Mucosa of descending colon (tissue), 3 donors: ENCODE results near the gene IKZF4. TPM values are rescaled to one million over a fixed set of nuclear protein-coding genes. Genes with fewer than 3 reads are reported as not detected.
"Not testable (repeated sequence)": the region's sequence is repeated elsewhere in the genome, so short reads cannot be mapped to it uniquely, and the experiment has no call there.

Experiments
- ATAC-seq: fragments of 200-7000 bp; cut with Tn5 transposase; one replicate; pipeline ENCODE4 v1.9.1; 2020; ENCODE audit warnings: mild to moderate bottlenecking, moderate library complexity
- DNase-seq, 3 donors: peaks; one replicate each; pipeline ENCODE4 v3.0.0-alpha.2; 2020
- H3K36me3 ChIP-seq: fragments of 200-600 bp; one replicate; pipeline ENCODE4 v1.8.0; 2021; ENCODE audit warnings: low read depth, mild to moderate bottlenecking
- H3K4me1 ChIP-seq: fragments of 200-600 bp; one replicate; pipeline ENCODE4 v1.8.0; 2021; ENCODE audit warnings: low read depth, mild to moderate bottlenecking
- H3K4me3 ChIP-seq: fragments of 200-600 bp; one replicate; pipeline ENCODE4 v1.8.0; 2021; ENCODE audit warnings: mild to moderate bottlenecking
- H3K9me3 ChIP-seq: fragments of 200-600 bp; one replicate; pipeline ENCODE4 v1.8.0; 2021; ENCODE audit warnings: mild to moderate bottlenecking
- intact Hi-C, 2 donors: fragments of 100-400 bp; cut with DNase I in 1 of 2; cut with micrococcal nuclease in 1 of 2; formaldehyde crosslinking; loops; one replicate each; pipeline versions ENCODE4 v1.11.0 to v1.11.1; 2022; cut with DNase I, micrococcal nuclease
- total RNA-seq, 3 donors: library from RNA; stranded (reverse); fragmentation: NEBNext Ultra II Directional in 2 of 3; extraction: Animal tissue kit (Norgen Biotek cat#: 25700) in 2 of 3; gene quantifications; one replicate each; pipeline versions ENCODE4 v1.2.1 to v1.2.4, GENCODE V29; 2021 to 2023
- TF ChIP-seq, protein P1 (sequence below): fragments of 200-600 bp; IDR thresholded peaks from one replicate; pipeline ENCODE4 v1.8.0; 2022; ENCODE audit warnings: antibody characterized with exemption, mild to moderate bottlenecking
- donor health status: DM: no; HTN: no; CAD: no; lungs with moderate emphysema.
- donor health status: DM: no; HTN: no; CAD: no.
- donor health status: DM: no; HTN: yes; CAD: no.

The IKZF4 gene
- total RNA-seq, 3 donors from 2014 or later: 3.5 to 9.1 (median 7.2) TPM

DNA sequence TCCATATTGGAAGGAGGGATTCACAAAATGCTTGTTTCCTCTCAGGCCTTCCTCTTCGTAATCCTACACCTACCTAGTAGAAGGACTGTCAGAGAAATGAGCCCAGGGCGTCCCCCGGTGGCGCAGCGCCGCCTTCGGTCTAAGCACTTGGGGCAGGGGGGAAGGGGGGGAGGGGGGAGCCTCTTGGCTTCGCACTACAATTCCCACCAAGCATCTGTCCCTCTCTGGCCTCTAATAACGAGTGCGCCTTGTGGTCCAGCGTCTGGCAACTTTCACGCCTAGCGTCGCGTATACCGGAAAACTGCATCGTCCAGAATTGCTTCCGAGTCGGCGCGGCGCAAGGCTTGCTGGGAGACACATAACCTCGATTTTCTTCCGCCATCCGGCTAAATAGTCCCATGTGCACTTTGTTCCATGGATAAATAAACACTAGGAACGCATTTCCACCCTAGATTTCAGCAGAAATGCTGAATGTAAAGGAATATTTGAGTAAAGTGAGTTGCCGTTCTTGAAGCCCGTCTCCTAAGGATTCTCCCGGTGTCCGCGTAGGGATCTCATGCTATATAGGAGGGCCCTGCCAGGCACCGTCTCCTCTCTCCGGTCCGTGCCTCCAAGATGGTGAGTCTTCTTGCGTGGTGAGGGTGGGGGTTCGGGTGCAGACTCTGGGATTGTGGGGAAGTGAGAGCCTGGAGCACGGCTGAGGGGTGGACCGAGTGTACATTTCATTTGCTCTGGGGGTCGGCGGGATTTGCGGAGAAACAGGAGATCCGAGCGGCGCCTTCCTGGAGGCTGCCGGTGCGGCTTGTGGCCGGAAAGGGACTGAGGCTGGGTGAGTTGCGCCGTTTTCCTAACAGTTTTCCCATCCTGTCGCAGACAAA, 20.9 kb downstream of the IKZF4 start, which contains the start of gene RPS26:
TSS of gene RPS26 (plus strand) at position 367 of the 878 bp plus-strand sequence. CDS start at position 616, 249 bp downstream.
- TF ChIP-seq, protein P1, sequence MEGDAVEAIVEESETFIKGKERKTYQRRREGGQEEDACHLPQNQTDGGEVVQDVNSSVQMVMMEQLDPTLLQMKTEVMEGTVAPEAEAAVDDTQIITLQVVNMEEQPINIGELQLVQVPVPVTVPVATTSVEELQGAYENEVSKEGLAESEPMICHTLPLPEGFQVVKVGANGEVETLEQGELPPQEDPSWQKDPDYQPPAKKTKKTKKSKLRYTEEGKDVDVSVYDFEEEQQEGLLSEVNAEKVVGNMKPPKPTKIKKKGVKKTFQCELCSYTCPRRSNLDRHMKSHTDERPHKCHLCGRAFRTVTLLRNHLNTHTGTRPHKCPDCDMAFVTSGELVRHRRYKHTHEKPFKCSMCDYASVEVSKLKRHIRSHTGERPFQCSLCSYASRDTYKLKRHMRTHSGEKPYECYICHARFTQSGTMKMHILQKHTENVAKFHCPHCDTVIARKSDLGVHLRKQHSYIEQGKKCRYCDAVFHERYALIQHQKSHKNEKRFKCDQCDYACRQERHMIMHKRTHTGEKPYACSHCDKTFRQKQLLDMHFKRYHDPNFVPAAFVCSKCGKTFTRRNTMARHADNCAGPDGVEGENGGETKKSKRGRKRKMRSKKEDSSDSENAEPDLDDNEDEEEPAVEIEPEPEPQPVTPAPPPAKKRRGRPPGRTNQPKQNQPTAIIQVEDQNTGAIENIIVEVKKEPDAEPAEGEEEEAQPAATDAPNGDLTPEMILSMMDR: peak; percentile 17
- peak within 1 kb of the TSS; percentile 70 for H3K4me3 ChIP-seq
- intact Hi-C loops: no loop called here
- H3K36me3 ChIP-seq: no peaks in the 10 kb centered on the region
- DNase-seq: peak; percentile 94 to 97 (median 95)
- H3K9me3 ChIP-seq: no peaks in the 10 kb centered on the region
- ATAC-seq: peak; percentile 94
- H3K4me1 ChIP-seq: peaks cover 20% of the 10 kb centered on the region

DNA sequence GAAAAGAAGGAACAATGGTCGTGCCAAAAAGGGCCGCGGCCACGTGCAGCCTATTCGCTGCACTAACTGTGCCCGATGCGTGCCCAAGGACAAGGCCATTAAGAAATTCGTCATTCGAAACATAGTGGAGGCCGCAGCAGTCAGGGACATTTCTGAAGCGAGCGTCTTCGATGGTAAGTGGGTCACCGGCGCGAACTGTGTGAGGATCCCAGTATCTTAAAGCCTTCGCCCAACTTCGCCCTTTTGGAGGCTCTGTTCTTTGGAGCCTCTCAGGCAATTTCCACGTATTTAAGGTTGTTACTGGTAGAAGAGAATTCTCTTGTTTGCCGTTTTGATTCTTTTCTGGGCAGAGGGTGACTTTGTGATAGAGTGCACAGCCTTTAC, 21.6 kb downstream of the IKZF4 start:
- ATAC-seq, H3K9me3 ChIP-seq, intact Hi-C loops, H3K36me3 ChIP-seq: not testable (repeated sequence)
- peak overlapping the region; percentile 70 for H3K4me3 ChIP-seq
- DNase-seq: peak in 1 of 3 donors; percentile 23
- peaks cover 20% of the 10 kb centered on the region for H3K4me1 ChIP-seq

DNA sequence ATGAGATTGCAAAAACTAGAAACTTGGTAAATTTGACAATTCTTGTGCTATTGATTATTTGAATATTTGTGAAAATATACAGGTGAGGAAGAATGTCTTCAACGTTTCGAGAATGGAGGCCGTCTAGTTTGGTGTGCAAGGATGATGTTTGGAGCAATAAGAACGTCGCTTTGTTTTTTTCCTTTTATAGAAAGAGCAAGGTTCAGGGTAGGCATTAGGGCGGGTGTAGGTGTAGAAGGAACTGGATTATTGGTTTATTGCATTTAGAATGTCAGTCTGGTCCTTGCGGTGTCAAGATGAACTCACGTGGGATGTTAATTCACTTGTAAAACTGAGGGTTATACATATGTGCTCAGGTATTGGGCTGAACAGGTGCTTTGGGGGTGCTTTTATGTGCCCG, 22.0 kb downstream of the IKZF4 start:
- Histone ChIP-seq H3K4me1 (peaks cover 20% of the 10 kb centered on the region), H3K36me3 (no peaks in the 10 kb centered on the region), H3K9me3 (no peaks in the 10 kb centered on the region), H3K4me3 (peak overlapping the region; percentile 70)
- TF ChIP-seq, protein P1: no peak
- intact Hi-C loops: no loop called here
- ATAC-seq (peak; percentile 55), DNase-seq (peak in 1 of 3 donors; percentile 52)

DNA sequence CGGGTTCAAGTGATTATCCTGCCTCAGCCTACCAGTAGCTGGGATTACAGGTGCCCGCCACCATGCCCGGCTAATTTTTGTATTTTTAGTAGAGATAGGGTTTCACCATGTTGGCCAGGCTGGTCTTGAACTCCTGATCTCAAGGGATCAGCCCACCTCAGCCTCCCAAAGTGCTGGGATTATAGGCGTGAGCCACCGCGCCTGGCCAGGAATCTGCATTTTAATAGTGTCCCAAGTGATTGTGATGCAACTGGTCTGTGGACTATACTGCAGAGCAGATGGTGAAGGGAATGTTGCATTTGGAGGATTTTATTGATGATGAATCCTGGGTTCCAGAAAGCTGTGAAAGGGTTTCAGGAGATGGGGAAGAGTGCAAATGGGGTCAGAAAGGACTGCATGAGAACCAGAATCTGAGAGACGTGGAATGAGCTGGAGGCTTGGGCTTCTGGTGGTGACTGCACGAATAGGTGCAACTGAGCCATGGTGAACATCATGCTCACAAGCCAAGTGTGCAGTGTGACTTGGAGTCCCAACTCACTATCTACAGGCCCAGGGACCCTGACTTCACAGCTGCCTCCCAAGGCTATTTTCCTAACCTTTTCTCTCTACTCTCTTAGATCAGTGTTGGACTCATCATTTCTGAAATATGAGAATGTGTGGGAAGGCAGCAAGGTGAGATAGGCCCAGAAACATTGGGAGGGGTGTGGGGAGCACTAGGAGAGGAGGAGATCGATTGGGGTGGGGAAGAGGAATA, 25.4 kb downstream of the IKZF4 start:
- TF ChIP-seq, protein P1: no peak
- Histone ChIP-seq H3K9me3 (no peaks in the 10 kb centered on the region), H3K36me3 (no peaks in the 10 kb centered on the region), H3K4me1 (peaks cover 19% of the 10 kb centered on the region), H3K4me3 (no peak overlapping the region)
- ATAC-seq: no peak
- intact Hi-C loops: no loop called here
- no peak for DNase-seq

DNA sequence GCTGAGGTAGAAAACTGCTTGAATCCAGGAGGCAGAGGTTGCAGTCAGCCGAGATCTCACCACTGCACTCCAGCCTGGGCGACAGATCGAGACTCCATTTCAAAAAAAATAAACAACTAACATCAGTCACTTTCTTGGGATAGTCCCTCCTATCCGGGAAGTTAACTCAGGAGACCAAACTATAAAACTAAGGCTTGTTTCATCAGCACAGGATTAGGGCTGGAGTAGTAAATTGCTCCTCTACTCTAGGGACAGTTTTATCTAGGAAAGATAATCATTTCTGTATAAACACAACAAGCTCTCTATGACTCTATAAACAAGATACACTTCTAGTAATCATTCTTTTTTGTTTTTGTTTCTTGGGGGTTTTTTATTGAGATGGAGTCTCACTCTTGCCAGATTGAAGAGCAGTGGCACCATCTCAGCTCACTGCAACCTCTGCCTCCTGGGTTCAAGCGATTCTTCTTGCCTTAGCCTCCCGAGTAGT, 32.6 kb downstream of the IKZF4 start:
- intact Hi-C loops: no loop called here
- no peak overlapping the region for H3K4me3 ChIP-seq

DNA sequence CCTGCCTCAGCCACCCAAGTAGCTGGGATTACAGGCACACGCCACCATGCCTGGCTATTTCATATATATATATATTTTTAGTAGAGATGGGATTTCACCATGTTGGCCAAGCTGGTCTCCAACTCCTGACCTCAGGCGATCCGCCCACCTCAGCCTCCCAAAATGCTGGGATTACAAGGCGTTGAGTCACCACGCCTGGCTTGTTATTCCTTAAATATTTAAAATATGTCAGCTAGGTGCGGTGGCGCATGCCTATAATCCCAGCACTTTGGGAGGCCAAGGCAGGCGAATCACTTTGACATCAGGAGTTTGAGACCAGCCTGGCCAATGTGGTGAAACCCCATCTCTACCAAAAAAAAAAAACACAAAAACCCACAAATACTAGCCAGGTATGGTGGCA, 39.1 kb downstream of the IKZF4 start:
- ATAC-seq, DNase-seq, H3K4me3 ChIP-seq, H3K36me3 ChIP-seq, H3K4me1 ChIP-seq, H3K9me3 ChIP-seq, intact Hi-C loops: not testable (repeated sequence)

More for the DNA sequence above, 32.6 kb downstream of the IKZF4 start:
- TF ChIP-seq, protein P1: no peak
- no peaks in the 10 kb centered on the region for H3K9me3 ChIP-seq
- DNase-seq (no peak), ATAC-seq (no peak)
- no peaks in the 10 kb centered on the region for H3K36me3 ChIP-seq
- H3K4me1 ChIP-seq: no peaks in the 10 kb centered on the region
